GM19438 (cell line): ENCODE results near the gene RAB8A.

Source experiments
- ATAC-seq: cut with Tn5 transposase; IDR thresholded peaks from one replicate; pipeline ENCODE4 v1.9.1; 2021; ENCODE audit warnings: low read depth; ENCODE audit not compliant: unreplicated experiment

RAB8A gene

GRCh38 chr19:16136185-16136999, 24.7 kb downstream of the RAB8A start:
- no peak for ATAC-seq

DNA sequence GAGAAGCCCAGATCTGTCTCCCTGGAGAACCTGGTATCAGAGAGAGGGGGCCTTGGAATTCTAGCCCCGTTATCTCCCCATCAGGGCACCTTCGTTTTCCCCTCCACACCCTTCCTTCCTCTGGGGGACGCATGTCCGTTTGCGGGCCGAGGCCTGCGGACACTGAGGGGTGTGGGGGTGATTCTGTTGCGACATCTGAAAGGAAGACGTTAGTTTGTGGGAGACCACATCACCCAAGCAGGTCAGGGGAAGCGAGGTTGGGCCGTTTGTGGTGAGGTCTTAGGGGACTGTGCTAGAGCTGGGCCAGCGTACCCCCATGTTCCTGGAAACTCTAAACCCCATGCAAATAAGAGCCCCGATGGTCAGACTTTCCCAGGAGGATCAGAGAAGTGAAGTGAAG, 28.1 kb downstream of the RAB8A start:
- ATAC-seq = no peak

DNA sequence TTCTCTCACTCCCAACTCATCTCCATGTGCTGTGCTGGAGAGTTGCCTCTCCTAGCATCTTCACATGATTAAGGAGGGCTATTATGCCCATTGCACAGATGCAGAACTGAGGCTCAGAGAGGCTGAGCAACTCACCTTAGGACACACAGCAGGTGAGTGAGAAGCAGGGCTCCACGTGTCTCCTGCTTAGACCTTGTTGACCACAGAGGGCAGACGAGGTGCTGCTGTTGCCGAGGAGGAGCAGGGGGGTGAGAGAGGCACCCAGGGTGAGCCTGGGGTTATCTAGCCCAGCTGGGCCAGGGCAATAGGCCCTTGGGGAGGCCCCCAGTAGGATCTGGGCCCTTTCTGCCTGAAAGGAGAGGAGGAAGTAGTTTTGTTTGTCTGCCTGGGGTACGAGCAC, 29.4 kb downstream of the RAB8A start:
- ATAC-seq = no peak

- no peak for ATAC-seq
Observed at GRCh38 chr19:16142032-16142580, 30.4 kb downstream of the RAB8A start.

DNA sequence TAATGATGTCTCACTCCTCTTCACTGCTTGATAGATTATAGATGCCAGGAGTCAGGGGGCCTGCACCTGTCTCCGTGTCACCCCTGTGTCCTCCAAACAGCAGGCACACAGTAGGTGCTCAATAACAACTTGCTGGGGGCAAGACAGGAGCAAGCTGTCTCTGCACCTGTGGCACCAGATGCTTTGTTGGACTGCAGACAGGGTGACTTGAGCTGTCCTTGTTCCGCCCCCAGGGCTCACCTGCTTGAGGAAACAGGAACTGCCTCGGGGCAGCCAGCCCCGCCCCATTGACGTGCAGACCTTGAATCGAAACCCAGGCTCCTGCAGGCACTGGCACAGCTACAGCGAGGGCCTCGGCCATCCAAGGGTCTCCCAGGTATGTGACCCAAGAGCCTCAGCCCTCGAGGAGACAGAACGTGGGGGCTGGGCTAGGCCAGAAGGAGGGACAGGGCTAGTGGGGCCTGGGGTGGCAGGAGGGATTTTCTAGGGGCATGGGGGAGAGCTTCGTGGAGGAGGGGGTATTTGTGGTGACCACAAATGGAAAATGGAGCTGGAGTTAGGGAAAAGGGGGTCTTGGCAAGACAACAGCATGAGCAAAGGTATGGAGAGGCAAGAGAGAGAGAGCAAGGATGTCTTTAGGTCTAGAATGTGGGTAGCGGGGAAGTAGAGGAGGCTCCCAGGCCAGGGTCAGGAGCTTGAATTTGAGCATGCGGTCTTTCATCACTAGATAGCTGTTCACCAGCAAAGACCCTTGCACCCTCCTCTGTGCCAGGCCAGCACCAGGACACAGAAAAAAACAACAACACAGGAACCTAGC, 31.9 kb downstream of the RAB8A start, which contains the start of gene HSH2D:
Gene HSH2D (plus strand): TSS at position 287 of the 817 bp plus-strand sequence. CDS start 5,066 bp downstream, outside the sequence.
- ATAC-seq = peak; percentile 53

- no peak for ATAC-seq
Observed at GRCh38 chr19:16144216-16144581, 32.5 kb downstream of the RAB8A start.

- ATAC-seq = no peak
Observed at GRCh38 chr19:16146112-16146511, 34.4 kb downstream of the RAB8A start.

DNA sequence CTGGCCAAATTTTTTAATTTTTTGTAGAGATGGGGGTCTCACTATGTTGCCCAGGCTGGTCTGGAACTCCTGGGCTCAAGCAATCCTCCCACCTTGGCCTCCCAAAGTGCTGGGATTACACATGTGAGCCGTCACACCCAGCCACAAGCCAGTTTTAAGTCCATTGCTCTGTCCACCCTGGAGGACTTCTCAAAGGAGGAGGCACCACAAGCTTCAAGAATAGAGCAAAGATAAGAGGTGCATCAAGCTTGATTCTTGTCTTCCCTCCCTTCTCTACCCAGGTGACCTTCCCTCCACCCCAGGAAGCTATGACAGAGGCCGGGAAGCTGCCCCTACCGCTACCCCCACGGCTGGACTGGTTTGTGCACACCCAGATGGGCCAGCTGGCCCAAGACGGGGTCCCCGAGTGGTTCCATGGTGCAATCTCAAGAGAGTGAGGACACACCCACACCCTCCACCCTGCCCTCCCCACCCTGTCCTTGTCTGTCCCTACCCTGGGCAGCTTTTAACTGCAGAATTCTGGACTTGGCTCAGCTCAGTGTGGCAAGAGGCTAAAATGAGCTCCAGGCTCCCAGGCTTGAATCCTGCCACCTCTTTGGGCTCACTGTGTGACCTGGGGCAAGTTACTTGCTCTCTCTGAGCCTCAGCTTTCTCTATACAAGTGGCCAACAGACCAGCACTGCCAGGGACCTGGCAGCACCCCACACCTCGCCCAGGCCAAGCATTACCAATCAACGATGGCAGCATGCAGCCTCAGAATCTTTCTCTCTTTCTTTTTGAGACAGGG, 36.9 kb downstream of the RAB8A start:
- no peak for ATAC-seq

DNA sequence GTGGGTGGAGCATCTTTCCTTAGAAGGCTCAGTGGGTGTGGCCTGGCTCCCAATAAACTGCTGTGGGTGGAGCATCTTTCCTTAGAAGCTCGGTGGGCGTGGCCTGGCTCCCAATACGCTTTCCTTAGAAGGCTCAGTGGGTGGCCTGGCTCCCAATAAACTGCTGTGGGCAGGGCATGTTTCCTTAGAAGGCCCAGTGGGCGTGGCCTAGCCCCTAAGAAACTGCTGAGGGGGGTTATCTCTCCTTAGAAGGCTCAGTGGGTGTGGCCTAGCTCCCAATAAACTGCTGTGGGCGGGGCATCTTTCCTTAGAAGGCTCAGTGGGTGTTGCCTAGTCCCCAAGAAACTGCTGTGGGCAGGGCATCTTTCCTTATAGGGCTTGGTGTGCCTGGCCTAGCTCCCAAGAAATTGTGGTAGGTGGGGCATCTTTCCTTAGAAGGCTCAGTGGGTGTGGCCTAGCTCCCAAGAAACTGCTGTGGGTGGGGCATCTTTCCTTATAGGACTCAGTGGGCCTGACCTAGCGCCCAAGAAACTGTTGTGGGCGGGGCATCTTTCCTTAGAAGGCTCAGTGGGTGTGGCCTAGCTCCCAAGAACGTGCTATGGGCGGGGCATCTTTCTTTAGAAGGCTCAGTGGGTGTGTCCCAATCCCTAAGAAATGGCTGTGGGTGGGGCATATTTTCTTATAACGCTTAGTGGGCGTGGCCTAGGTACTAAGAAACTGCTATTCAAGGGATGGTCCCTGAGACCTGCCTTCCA, 42.1 kb downstream of the RAB8A start:
- ATAC-seq = no peak

DNA sequence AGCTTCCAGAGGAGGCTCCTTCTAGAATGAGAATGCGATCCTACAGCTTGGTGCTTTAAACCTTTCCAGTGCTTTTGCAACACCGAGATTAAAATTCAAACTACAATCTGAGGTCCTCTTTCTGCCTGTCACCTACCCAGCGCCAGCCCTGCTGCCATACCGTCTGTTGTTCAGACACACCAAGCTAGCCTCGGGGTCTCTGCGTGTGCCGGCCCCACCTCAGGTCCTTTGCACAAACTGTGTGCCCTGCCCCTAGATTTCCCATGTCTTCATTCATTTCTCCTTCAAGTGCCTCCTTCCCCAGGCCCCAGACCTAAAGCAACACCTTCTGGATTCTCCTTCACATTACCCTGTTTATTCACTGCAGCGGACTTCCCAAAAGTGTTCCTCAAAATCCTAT, 42.9 kb downstream of the RAB8A start:
- ATAC-seq = no peak

GRCh38 chr19:16155128-16155527, 43.4 kb downstream of the RAB8A start:
- no peak for ATAC-seq

DNA sequence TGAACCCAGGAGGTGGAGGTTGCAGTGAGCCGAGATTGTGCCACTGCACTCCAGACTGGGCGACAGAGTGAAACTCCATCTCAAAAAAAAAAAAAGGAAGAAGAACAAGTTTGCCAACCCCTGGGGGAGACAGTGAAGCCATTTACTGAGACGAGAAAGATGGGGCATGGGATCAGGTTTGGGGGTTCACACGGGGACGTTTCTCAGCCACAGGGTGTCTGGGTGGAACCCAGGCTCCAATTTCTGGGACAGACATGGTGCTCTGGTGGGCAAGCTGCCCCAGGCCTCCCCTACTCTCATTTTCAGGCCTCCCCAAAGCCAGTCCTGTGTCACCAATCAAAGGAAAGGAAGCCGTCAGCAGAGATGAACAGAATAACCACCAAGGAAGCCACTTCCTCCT, 45.2 kb downstream of the RAB8A start:
- ATAC-seq = no peak

DNA sequence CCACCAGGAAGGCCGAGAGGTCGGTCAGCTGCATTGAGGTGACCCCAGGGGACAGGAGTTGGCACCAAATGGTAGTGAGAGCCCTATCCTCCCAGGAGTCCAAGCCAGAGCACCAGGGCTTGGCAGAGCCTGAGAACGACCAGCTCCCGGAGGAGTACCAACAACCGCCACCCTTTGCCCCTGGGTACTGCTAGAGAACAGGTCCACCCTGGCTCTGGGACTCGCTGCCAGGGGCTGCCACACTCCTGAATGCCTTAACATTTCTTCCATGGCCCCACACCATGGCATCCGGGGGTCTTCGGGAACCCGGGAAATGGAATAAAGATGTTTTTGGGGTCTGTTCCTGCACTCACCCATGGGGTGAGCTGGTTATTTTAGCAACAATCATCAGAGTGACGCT, 45.9 kb downstream of the RAB8A start:
- ATAC-seq = no peak

DNA sequence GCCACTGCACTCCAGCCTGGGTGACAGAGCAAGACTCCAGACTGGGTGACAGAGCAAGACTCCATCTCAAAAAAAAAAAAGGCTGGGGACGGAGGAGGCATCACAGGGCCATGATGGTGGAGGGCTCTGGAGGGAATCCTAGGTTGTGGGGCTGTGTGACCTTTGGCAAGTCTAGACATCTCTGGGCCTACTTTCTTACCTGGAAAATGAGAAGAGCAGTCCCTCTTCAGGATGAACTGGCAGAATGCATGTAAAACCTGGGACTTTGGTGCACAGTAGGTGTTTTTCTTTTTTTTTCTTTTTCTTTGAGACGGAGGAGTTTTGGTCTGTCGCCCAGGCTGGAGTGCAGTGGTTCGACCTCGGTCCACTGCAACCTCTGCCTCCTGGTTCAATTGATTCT, 48.0 kb downstream of the RAB8A start:
- no peak for ATAC-seq

DNA sequence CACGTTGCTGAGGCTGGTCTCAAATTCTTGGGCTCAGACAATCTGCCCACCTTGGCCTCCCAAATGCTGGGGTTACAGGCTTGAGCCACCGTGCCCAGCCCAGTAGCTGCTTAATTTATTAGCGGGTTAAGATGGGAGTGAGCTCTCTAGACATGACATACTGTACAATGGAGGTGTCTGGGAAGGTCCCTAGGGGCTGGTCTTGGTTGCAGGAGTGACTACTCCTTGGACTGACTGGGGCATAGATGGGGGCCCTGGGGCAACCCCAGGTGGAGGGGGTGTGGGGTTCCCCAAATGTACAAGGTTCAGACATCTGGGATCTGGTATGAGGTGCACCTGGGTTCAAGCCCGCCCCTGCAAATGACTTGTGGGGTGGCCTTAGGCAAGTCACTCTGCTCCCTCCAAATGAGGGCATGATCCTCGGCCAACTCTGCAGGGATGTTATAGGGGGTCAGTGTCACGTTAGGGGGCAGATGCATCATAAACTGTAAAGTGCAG, 48.8 kb downstream of the RAB8A start:
- ATAC-seq = no peak

- no peak for ATAC-seq
Observed at GRCh38 chr19:16160943-16161560, 49.4 kb downstream of the RAB8A start.

- ATAC-seq = no peak
Observed at GRCh38 chr19:16161840-16162239, 50.2 kb downstream of the RAB8A start.

DNA sequence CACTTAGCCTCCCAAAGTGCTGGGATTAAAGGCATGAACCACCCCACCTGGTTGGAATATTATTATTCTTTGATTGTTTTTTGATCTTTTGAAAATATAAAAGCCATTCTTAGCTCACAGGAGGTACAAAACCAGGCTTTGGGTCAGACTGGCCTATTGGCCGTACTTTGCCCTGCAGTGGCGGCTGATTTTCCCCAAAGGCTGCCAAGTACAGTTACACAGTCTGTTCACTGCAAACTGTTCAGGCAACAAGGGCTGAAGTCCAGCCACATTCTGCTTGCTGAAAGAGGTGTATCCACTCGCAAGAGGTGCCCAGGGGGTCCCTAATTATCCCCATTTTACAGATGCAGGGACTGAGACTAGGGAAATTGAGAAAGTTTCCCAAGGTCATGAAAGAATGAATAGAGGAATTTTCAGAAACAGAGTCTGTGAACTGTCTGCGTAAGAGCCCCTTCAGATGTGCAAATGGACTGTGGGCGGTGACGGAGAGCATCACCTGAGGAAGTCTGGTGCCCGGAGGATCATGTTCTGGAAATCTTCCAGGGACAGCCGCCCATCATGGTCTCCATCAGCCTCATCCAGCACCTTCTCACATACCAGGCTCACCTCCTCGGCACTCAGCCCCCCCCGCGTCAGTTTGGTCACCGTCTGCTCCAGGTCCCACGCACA, 52.7 kb downstream of the RAB8A start:
- ATAC-seq = no peak

GRCh38 chr19:16166417-16166816, 54.7 kb downstream of the RAB8A start:
- no peak for ATAC-seq
